Raji (cell line): ENCODE data around the gene CCDC12.

Experiments used
- POLR2A ChIP-seq: IDR thresholded peaks from 2 replicates; pipeline ENCODE4 v1.6.1; 2011; ENCODE audit warnings: low read depth, low read length, control low read depth; ENCODE audit not compliant: insufficient read depth

CCDC12 gene

GRCh38 chr3:46900356-46900755 is 76.2 kb downstream of the CCDC12 start:
- TF ChIP-seq POLR2A = no peak

- no peak for TF ChIP-seq POLR2A
Observed at GRCh38 chr3:46900007-46900292, 76.6 kb downstream of the CCDC12 start.

- no peak for TF ChIP-seq POLR2A
Observed at GRCh38 chr3:46899151-46900006, 77.2 kb downstream of the CCDC12 start.

GRCh38 chr3:46898321-46899150 is 78.0 kb downstream of the CCDC12 start:
- no peak for TF ChIP-seq POLR2A

GRCh38 chr3:46897829-46898320 is 78.7 kb downstream of the CCDC12 start:
- no peak for TF ChIP-seq POLR2A

GRCh38 chr3:46897031-46897430 is 79.5 kb downstream of the CCDC12 start:
- TF ChIP-seq POLR2A = no peak

- TF ChIP-seq POLR2A = no peak
Observed at GRCh38 chr3:46896386-46896785, 80.2 kb downstream of the CCDC12 start.

- no peak for TF ChIP-seq POLR2A
Observed at GRCh38 chr3:46895761-46896160, 80.8 kb downstream of the CCDC12 start.

GRCh38 chr3:46895204-46895660 is 81.3 kb downstream of the CCDC12 start:
- no peak for TF ChIP-seq POLR2A

- no peak for TF ChIP-seq POLR2A
Observed at GRCh38 chr3:46894256-46894655, 82.3 kb downstream of the CCDC12 start.

- no peak for TF ChIP-seq POLR2A
Observed at GRCh38 chr3:46893763-46894162, 82.8 kb downstream of the CCDC12 start.

GRCh38 chr3:46893146-46893748 is 83.3 kb downstream of the CCDC12 start:
- no peak for TF ChIP-seq POLR2A

- no peak for TF ChIP-seq POLR2A
Observed at GRCh38 chr3:46892285-46893145, 84.0 kb downstream of the CCDC12 start.

- TF ChIP-seq POLR2A = no peak
Observed at GRCh38 chr3:46891132-46891531, 85.4 kb downstream of the CCDC12 start.

- no peak for TF ChIP-seq POLR2A
Observed at GRCh38 chr3:46890132-46890531, 86.4 kb downstream of the CCDC12 start.

GRCh38 chr3:46889381-46890110 is 87.0 kb downstream of the CCDC12 start:
- no peak for TF ChIP-seq POLR2A
